ENCODE measurements around the gene PHRF1. TPM values are rescaled to one million over a fixed set of nuclear protein-coding genes. Genes with fewer than 3 reads are reported as not detected.

PHRF1 gene
- total RNA-seq, 2 donors from 2014 or later = 31.3 to 39.6 TPM

- no peaks in the 10 kb centered on the region for H3K36me3 ChIP-seq
- H3K4me3 ChIP-seq = no peak overlapping the region
- ATAC-seq (ENCODE audit: insufficient number of reproducible peaks, low FRiP score, low read depth) (no peak), DNase-seq (ENCODE audit: low spot score) (no peak)
- H3K4me1 ChIP-seq (ENCODE audit: control insufficient read depth in 1 of 2, low read depth in 2 of 2) = no peaks in the 10 kb centered on the region
- no peak overlapping the region for H3K27ac ChIP-seq
- no peak for TF ChIP-seq CTCF (IDR thresholded peaks at IDR 0.05)
- no peaks in the 10 kb centered on the region for H3K9me3 ChIP-seq
- peaks cover 2% of the 10 kb centered on the region for H3K27me3 ChIP-seq (replicated peaks; ENCODE audit: insufficient read depth)
Measured at GRCh38 chr11:548700-549603, 27.3 kb upstream of the PHRF1 start.

- no peak overlapping the region for H3K27ac ChIP-seq
- H3K27me3 ChIP-seq (replicated peaks; ENCODE audit: insufficient read depth) = peaks cover 4% of the 10 kb centered on the region
- ATAC-seq (ENCODE audit: insufficient number of reproducible peaks, low FRiP score, low read depth) (no peak), DNase-seq (ENCODE audit: low spot score) (no peak)
- H3K4me1 ChIP-seq (ENCODE audit: control insufficient read depth in 1 of 2, low read depth in 2 of 2) = peaks cover 5 to 6% of the 10 kb centered on the region in 2 donors
- no peak overlapping the region for H3K4me3 ChIP-seq
- no peak for TF ChIP-seq CTCF (IDR thresholded peaks at IDR 0.05)
- H3K36me3 ChIP-seq = no peaks in the 10 kb centered on the region
- no peaks in the 10 kb centered on the region for H3K9me3 ChIP-seq
Measured at GRCh38 chr11:550021-550745, 26.1 kb upstream of the PHRF1 start.

- no peak for TF ChIP-seq CTCF (IDR thresholded peaks at IDR 0.05)
Measured at GRCh38 chr11:550746-551085, 25.6 kb upstream of the PHRF1 start.

GRCh38 chr11:551131-551530 is 25.1 kb upstream of the PHRF1 start:
- DNase-seq (ENCODE audit: low spot score) (no peak), ATAC-seq (ENCODE audit: insufficient number of reproducible peaks, low FRiP score, low read depth) (no peak)
- peaks cover 7 to 16% of the 10 kb centered on the region in 2 donors for H3K4me1 ChIP-seq (ENCODE audit: control insufficient read depth in 1 of 2, low read depth in 2 of 2)
- H3K27me3 ChIP-seq (replicated peaks; ENCODE audit: insufficient read depth) = peaks cover 4% of the 10 kb centered on the region
- no peak overlapping the region for H3K27ac ChIP-seq
- H3K36me3 ChIP-seq = no peaks in the 10 kb centered on the region
- no peaks in the 10 kb centered on the region for H3K9me3 ChIP-seq
- no peak for TF ChIP-seq CTCF (IDR thresholded peaks at IDR 0.05)
- no peak overlapping the region for H3K4me3 ChIP-seq

More at GRCh38 chr11:550746-551085, 25.6 kb upstream of the PHRF1 start:
- Histone ChIP-seq H3K36me3 (no peaks in the 10 kb centered on the region), H3K4me3 (no peak overlapping the region), H3K27ac (no peak overlapping the region), H3K4me1 (ENCODE audit: control insufficient read depth in 1 of 2, low read depth in 2 of 2) (peaks cover 7 to 12% of the 10 kb centered on the region in 2 donors), H3K27me3 (replicated peaks; ENCODE audit: insufficient read depth) (peaks cover 4% of the 10 kb centered on the region), H3K9me3 (no peaks in the 10 kb centered on the region)
- ATAC-seq (ENCODE audit: insufficient number of reproducible peaks, low FRiP score, low read depth) (no peak), DNase-seq (ENCODE audit: low spot score) (no peak)

GRCh38 chr11:551596-551995 is 24.7 kb upstream of the PHRF1 start:
- ATAC-seq (ENCODE audit: insufficient number of reproducible peaks, low FRiP score, low read depth) (no peak), DNase-seq (ENCODE audit: low spot score) (no peak)
- peaks cover 4% of the 10 kb centered on the region for H3K27me3 ChIP-seq (replicated peaks; ENCODE audit: insufficient read depth)
- no peak for TF ChIP-seq CTCF (IDR thresholded peaks at IDR 0.05)
- peaks cover 7 to 16% of the 10 kb centered on the region in 2 donors for H3K4me1 ChIP-seq (ENCODE audit: control insufficient read depth in 1 of 2, low read depth in 2 of 2)
- no peaks in the 10 kb centered on the region for H3K36me3 ChIP-seq
- no peak overlapping the region for H3K27ac ChIP-seq
- no peak overlapping the region for H3K4me3 ChIP-seq
- no peaks in the 10 kb centered on the region for H3K9me3 ChIP-seq
